Measurements from ENCODE around the gene TMEM132D.

DNA sequence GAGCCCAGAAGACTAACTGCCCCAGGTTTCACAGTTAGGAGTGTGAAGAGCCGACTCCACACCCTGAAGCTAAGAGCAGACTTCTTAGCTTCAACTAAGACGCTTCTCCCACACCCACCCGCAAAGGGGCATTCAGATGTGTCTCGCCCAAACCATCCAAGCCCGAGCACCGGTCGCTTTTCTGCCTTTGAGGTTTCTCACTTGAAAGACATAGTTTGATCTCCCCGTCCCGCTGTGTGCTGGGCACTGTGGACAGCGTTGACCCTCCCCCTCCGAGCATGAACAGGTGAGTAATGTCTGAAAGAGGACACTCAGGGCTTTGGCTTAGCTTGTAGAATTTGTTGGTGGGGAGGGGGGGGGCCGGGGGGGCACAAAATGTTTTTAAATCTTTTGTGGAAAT lies 123.8 kb downstream of the TMEM132D start:
- TF ChIP-seq, protein P1, sequence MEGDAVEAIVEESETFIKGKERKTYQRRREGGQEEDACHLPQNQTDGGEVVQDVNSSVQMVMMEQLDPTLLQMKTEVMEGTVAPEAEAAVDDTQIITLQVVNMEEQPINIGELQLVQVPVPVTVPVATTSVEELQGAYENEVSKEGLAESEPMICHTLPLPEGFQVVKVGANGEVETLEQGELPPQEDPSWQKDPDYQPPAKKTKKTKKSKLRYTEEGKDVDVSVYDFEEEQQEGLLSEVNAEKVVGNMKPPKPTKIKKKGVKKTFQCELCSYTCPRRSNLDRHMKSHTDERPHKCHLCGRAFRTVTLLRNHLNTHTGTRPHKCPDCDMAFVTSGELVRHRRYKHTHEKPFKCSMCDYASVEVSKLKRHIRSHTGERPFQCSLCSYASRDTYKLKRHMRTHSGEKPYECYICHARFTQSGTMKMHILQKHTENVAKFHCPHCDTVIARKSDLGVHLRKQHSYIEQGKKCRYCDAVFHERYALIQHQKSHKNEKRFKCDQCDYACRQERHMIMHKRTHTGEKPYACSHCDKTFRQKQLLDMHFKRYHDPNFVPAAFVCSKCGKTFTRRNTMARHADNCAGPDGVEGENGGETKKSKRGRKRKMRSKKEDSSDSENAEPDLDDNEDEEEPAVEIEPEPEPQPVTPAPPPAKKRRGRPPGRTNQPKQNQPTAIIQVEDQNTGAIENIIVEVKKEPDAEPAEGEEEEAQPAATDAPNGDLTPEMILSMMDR (IDR thresholded peaks at IDR 0.05; ENCODE audit: poor library complexity), result no peak
- no peak for TF ChIP-seq EZH2 (IDR thresholded peaks at IDR 0.05; ENCODE audit: borderline replicate concordance)
